HepG2 (cell line): ENCODE data around the gene SLC6A17. TPM values are rescaled to one million over a fixed set of nuclear protein-coding genes. Genes with fewer than 3 reads are reported as not detected.

Experiments
- ATAC-seq: fragments of 200-7000 bp; cut with Tn5 transposase; 3 replicates; pipeline ENCODE4 v1.9.1; 2020; ENCODE audit warnings: mild to moderate bottlenecking, moderate library complexity
- BruUV-seq: library from RNA; stranded (reverse); fragments of 400-500 nt; replicated peaks from 2 replicates; lab custom pipeline; 2021; lab: Mats Ljungman, UMichigan
- CTCF ChIA-PET: fragments of 300-600 bp; formaldehyde crosslinking; extraction: SDS; loops from one replicate; lab custom pipeline; 2021; ENCODE audit warnings: low total read pairs, inconsistent platforms, low intra/inter-chr PET ratio; lab: Yijun Ruan, JAX
- POLR2A ChIA-PET: fragments of 350-600 bp; sonication (Branson Sonifier 250); formaldehyde crosslinking; loops from one replicate; lab custom pipeline; 2020; ENCODE audit warnings: antibody characterized with exemption, inconsistent platforms; lab: Yijun Ruan, JAX
- DNase-seq: peaks from one replicate; pipeline ENCODE4 v3.0.0-alpha.2; 2015; ENCODE audit warnings: low spot score
- FAIRE-seq: peaks from 3 replicates; lab custom pipeline; 2011; peaks lifted over from hg19 to GRCh38; lab: Jason Lieb, UNC
- H2AFZ ChIP-seq: one replicate; pipeline ENCODE4 v1.6.1; 2011; ENCODE audit warnings: low read length, inconsistent platforms
- H3K27ac ChIP-seq: fragments of 300-600 bp; 3 replicates; pipeline ENCODE4 v1.8.0; 2011; ENCODE audit warnings: mixed run types, mild to moderate bottlenecking, mixed read lengths, low read length, inconsistent platforms; ENCODE audit not compliant: insufficient read depth; ENCODE audit errors: extremely low read length
- H3K27me3 ChIP-seq, 2 experiments: fragments of 200-600 bp in 1 of 2; 2 replicates in 1 of 2; 3 replicates in 1 of 2; pipeline versions ENCODE4 v1.6.0 to v1.8.0; 2011; ENCODE audit warnings: low read length in 2 of 2, mild to moderate bottlenecking in 2 of 2, moderate library complexity in 2 of 2, inconsistent platforms in 1 of 2; ENCODE audit not compliant: insufficient read depth in 2 of 2, control insufficient read depth in 1 of 2
- H3K36me3 ChIP-seq, 2 experiments: fragments of 200-600 bp in 1 of 2; replicated peaks in 1 of 2; 2 replicates in 1 of 2; 3 replicates in 1 of 2; pipeline versions ENCODE4 v1.5.1 to v1.8.0; 2011; ENCODE audit warnings: low read length in 2 of 2, inconsistent platforms in 1 of 2; ENCODE audit not compliant: insufficient read depth in 2 of 2, control insufficient read depth in 1 of 2
- H3K4me1 ChIP-seq: 2 replicates; pipeline ENCODE4 v1.5.1; 2012; ENCODE audit warnings: low read length, inconsistent platforms; ENCODE audit not compliant: insufficient read depth
- H3K4me2 ChIP-seq: 2 replicates; pipeline ENCODE4 v1.6.0; 2011; ENCODE audit warnings: low read depth, low read length, inconsistent platforms
- H3K4me3 ChIP-seq, 3 experiments: fragments of 200-600 bp in 1 of 3; sonication (generic), shearing (Covaris generic) in 1 of 3; replicated peaks in 1 of 3; 2 replicates each; pipeline ENCODE4 v1.5.1; 2011 to 2016; ENCODE audit warnings: low read length in 3 of 3, inconsistent platforms in 2 of 3, low read depth in 2 of 3, mild to moderate bottlenecking in 2 of 3, control low read depth in 1 of 3, mixed read lengths in 1 of 3; ENCODE audit not compliant: insufficient read depth in 1 of 3
- H3K79me2 ChIP-seq: one replicate; pipeline ENCODE4 v1.6.1; 2011; ENCODE audit warnings: low read length, inconsistent platforms; ENCODE audit not compliant: insufficient read depth
- H3K9ac ChIP-seq: 2 replicates; pipeline ENCODE4 v1.6.0; 2011; ENCODE audit warnings: mild to moderate bottlenecking, low read depth, low read length, inconsistent platforms; ENCODE audit not compliant: insufficient read depth
- H3K9me3 ChIP-seq: 2 replicates; pipeline ENCODE4 v1.5.1; 2012; ENCODE audit warnings: mild to moderate bottlenecking, low read length
- H4K20me1 ChIP-seq: 2 replicates; pipeline ENCODE4 v1.6.0; 2011; ENCODE audit warnings: inconsistent platforms, mild to moderate bottlenecking, low read length, moderate library complexity; ENCODE audit not compliant: insufficient read depth
- ASH2L ChIP-seq: fragments of 300-600, 200-600 bp; sonication (generic); IDR thresholded peaks from 2 replicates; pipeline ENCODE4 v1.7.0; 2017; ENCODE audit warnings: low read depth, mild to moderate bottlenecking, moderate library complexity, mixed read lengths, low read length; ENCODE audit not compliant: insufficient read length
- KDM5B ChIP-seq: sonication (generic); formaldehyde crosslinking; IDR thresholded peaks from 2 replicates; pipeline ENCODE4 v1.4.0; 2020; ENCODE audit warnings: missing genetic modification reagents, mild to moderate bottlenecking, borderline replicate concordance
- NFRKB ChIP-seq: fragments of 450-650 bp; IDR thresholded peaks from 2 replicates; pipeline ENCODE4 v1.6.1; 2017
- NR2C2 ChIP-seq: sonication (generic); formaldehyde crosslinking; IDR thresholded peaks from 2 replicates; pipeline ENCODE4 v1.4.0; 2020; ENCODE audit warnings: missing genetic modification reagents, mild to moderate bottlenecking, moderate library complexity, borderline replicate concordance
- SOX13 ChIP-seq, 3 experiments: fragments of 450-650 bp in 1 of 3; sonication (generic) in 1 of 3; formaldehyde crosslinking in 1 of 3; IDR thresholded peaks in 2 of 3; conservative IDR thresholded peaks in 1 of 3; 2 replicates each; pipeline versions ENCODE4 v1.5.0 to v1.6.1; 2016 to 2020; ENCODE audit warnings: antibody characterized with exemption in 1 of 3, mild to moderate bottlenecking in 1 of 3, missing compliant biosample characterization in 1 of 3, missing genetic modification reagents in 1 of 3, moderate library complexity in 1 of 3
- YY1 ChIP-seq: IDR thresholded peaks from 2 replicates; pipeline ENCODE4 v1.6.1; 2011; ENCODE audit warnings: low read length, low read depth, moderate library complexity, mild to moderate bottlenecking; ENCODE audit not compliant: insufficient read depth, insufficient replicate concordance
- ZNF781 ChIP-seq: sonication (generic); formaldehyde crosslinking; IDR thresholded peaks from 2 replicates; pipeline ENCODE4 v1.5.1; 2020; ENCODE audit warnings: borderline replicate concordance, mild to moderate bottlenecking, missing genetic modification reagents; ENCODE audit errors: not compliant biosample characterization
- WGBS: methylation state at CpG from one replicate; pipeline ENCODE4 v1.1.6; 2017; ENCODE audit warnings: low lambda C conversion rate; 5-methylcytosine and 5-hydroxymethylcytosine counted together
- in situ Hi-C: cut with HindIII; loops from 2 replicates; pipeline ENCODE4 v1.10.0; 2017; ENCODE audit warnings: low pct_unique_long_range_greater_than_20kb; ENCODE audit not compliant: extremely low pct_ligation_motif_present
- intact Hi-C: fragments of 100-400 bp; cut with micrococcal nuclease; formaldehyde crosslinking; loops from one replicate; pipeline ENCODE4 v1.10.0; 2022; ENCODE audit not compliant: unreplicated experiment
- polyA plus RNA-seq, 8 experiments: library from polyadenylated mRNA; depleted of rRNA in 3 of 8; stranded (reverse) in 7 of 8; unstranded in 1 of 8; fragments of >200 nt; fragmentation: Illumina TruSeq in 4 of 8; extraction: Trizol in 4 of 8; gene quantifications; 2 replicates each; pipeline versions ENCODE4 v1.2.1 to v1.2.3, GENCODE V29; 2011 to 2016; ENCODE audit warnings: low read depth in 4 of 8, missing spikeins in 1 of 8, mixed read lengths in 1 of 8; ENCODE audit not compliant: insufficient read depth in 1 of 8
- total RNA-seq, 5 experiments: library from RNA; depleted of rRNA; stranded (reverse); fragments of >200 nt; fragmentation: Illumina TruSeq; extraction: Trizol; gene quantifications; 2 replicates each; pipeline ENCODE4 v1.2.3, GENCODE V29; 2016; ENCODE audit warnings: low read depth in 1 of 5
- TF ChIP-seq, protein P1 (sequence below): sonication (generic); formaldehyde crosslinking; IDR thresholded peaks from 2 replicates; pipeline ENCODE4 v1.8.0; 2022; ENCODE audit warnings: mild to moderate bottlenecking, missing genetic modification reagents; ENCODE audit not compliant: insufficient replicate concordance
- TF ChIP-seq, protein P2 (sequence below): sonication (generic); formaldehyde crosslinking; IDR thresholded peaks from 2 replicates; pipeline ENCODE4 v1.5.0; 2020; ENCODE audit warnings: mild to moderate bottlenecking, missing genetic modification reagents, borderline replicate concordance
- TF ChIP-seq, protein P3 (sequence below): sonication (generic); formaldehyde crosslinking; IDR thresholded peaks from 2 replicates; pipeline ENCODE4 v1.8.0; 2022; ENCODE audit warnings: mild to moderate bottlenecking, missing genetic modification reagents, moderate library complexity
- TF ChIP-seq, protein P4 (sequence below), 2 experiments: fragments of 450-650 bp in 1 of 2; sonication (generic) in 1 of 2; formaldehyde crosslinking; IDR thresholded peaks; 2 replicates each; pipeline versions ENCODE4 v1.5.0 to v1.8.0; 2020 to 2022; ENCODE audit warnings: mild to moderate bottlenecking in 1 of 2, missing genetic modification reagents in 1 of 2

The SLC6A17 gene
- total and polyA plus RNA-seq, 2 of the 13 experiments (the other 11 are each of a cell fraction or from before 2014, with no cell fraction given): not detected

DNA sequence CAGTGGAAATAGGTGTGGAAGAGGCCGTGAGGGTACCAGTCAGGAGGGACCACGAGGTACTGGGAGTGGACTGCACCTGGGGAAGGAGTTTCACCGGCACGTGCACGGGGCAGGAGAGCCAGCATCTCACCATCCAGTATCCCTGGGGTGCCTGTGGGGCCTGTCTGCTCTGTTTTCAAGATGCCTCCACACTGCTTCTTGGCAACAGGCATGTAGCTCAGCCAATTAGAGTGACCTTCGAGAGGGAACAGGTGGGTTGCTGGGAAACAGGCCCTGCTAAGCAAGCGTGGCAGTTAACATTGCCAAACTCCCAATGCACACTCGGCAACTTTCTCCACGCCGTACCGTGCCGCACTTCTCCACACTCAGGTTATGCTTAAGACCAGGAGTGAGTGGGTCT is 77.5 kb downstream of the SLC6A17 start:
- DNase-seq (no peak), ATAC-seq (no peak), FAIRE-seq (no peak)
- POLR2A ChIA-PET: no interaction called here
- in situ Hi-C loops (no loop called here), intact Hi-C loops (no loop called here)
- CTCF ChIA-PET: no interaction called here
- BruUV-seq: no TSS peak
- peaks cover 0 to 10% of the 10 kb centered on the region in 2 experiments; a peak in 4 of 5 replicates for H3K27me3 ChIP-seq
- no peaks in the 10 kb centered on the region for H3K9me3 ChIP-seq
- no peak overlapping the region for H3K4me3 ChIP-seq
- TF ChIP-seq, protein P1, sequence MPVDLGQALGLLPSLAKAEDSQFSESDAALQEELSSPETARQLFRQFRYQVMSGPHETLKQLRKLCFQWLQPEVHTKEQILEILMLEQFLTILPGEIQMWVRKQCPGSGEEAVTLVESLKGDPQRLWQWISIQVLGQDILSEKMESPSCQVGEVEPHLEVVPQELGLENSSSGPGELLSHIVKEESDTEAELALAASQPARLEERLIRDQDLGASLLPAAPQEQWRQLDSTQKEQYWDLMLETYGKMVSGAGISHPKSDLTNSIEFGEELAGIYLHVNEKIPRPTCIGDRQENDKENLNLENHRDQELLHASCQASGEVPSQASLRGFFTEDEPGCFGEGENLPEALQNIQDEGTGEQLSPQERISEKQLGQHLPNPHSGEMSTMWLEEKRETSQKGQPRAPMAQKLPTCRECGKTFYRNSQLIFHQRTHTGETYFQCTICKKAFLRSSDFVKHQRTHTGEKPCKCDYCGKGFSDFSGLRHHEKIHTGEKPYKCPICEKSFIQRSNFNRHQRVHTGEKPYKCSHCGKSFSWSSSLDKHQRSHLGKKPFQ (CRISPR knock-in tag): no peak
- TF ChIP-seq NR2C2 (CRISPR knock-in tag) (no peak), SOX13 (IDR thresholded peaks at IDR 0.05) (no peak), SOX13 (CRISPR knock-in tag; conservative IDR thresholded peaks at IDR 0.05 in 1 of 2, IDR thresholded peaks at IDR 0.05 in 1 of 2) (no peak), YY1 (no peak), ZNF781 (CRISPR knock-in tag) (no peak), KDM5B (CRISPR knock-in tag) (no peak), ASH2L (no peak), NFRKB (no peak)
- TF ChIP-seq, protein P2, sequence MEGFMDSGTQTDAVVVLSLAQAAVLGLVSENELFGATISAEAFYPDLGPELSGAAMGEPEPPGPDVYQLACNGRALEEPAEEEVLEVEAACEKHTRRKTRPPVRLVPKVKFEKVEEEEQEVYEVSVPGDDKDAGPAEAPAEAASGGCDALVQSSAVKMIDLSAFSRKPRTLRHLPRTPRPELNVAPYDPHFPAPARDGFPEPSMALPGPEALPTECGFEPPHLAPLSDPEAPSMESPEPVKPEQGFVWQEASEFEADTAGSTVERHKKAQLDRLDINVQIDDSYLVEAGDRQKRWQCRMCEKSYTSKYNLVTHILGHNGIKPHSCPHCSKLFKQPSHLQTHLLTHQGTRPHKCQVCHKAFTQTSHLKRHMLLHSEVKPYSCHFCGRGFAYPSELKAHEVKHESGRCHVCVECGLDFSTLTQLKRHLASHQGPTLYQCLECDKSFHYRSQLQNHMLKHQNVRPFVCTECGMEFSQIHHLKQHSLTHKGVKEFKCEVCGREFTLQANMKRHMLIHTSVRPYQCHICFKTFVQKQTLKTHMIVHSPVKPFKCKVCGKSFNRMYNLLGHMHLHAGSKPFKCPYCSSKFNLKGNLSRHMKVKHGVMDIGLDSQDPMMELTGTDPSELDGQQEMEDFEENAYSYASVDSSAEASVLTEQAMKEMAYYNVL (CRISPR knock-in tag): no peak
- TF ChIP-seq, protein P3, sequence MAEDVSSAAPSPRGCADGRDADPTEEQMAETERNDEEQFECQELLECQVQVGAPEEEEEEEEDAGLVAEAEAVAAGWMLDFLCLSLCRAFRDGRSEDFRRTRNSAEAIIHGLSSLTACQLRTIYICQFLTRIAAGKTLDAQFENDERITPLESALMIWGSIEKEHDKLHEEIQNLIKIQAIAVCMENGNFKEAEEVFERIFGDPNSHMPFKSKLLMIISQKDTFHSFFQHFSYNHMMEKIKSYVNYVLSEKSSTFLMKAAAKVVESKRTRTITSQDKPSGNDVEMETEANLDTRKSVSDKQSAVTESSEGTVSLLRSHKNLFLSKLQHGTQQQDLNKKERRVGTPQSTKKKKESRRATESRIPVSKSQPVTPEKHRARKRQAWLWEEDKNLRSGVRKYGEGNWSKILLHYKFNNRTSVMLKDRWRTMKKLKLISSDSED (CRISPR knock-in tag): no peak
- TF ChIP-seq, protein P4, sequence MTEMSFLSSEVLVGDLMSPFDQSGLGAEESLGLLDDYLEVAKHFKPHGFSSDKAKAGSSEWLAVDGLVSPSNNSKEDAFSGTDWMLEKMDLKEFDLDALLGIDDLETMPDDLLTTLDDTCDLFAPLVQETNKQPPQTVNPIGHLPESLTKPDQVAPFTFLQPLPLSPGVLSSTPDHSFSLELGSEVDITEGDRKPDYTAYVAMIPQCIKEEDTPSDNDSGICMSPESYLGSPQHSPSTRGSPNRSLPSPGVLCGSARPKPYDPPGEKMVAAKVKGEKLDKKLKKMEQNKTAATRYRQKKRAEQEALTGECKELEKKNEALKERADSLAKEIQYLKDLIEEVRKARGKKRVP (CRISPR knock-in tag; IDR thresholded peaks at IDR 0.05): no peak
- no peak overlapping the region for H3K4me2 ChIP-seq
- 46% methylated on average over 10 of the region's 12 CpGs for WGBS
- no peak overlapping the region for H3K9ac ChIP-seq
- H2AFZ ChIP-seq: no peak overlapping the region
- H3K4me1 ChIP-seq: peaks cover 12% of the 10 kb centered on the region; the same call in 1 of the 2 replicates
- no peaks in the 10 kb centered on the region for H3K79me2 ChIP-seq
- H3K27ac ChIP-seq: no peak overlapping the region
- H4K20me1 ChIP-seq: no peaks in the 10 kb centered on the region
- H3K36me3 ChIP-seq: no peaks in the 10 kb centered on the region
